GM21360 (cell line): ENCODE results near the gene SEL1L.
"Not testable (repeated sequence)": the region's sequence is repeated elsewhere in the genome, so short reads cannot be mapped to it uniquely, and the experiment has no call there.

Source experiments
- ATAC-seq: cut with Tn5 transposase; IDR thresholded peaks from one replicate; pipeline ENCODE4 v1.9.1; 2021; ENCODE audit warnings: mild to moderate bottlenecking, moderate library complexity; ENCODE audit not compliant: unreplicated experiment

SEL1L gene

GRCh38 chr14:81450100-81450531 lies 83.5 kb downstream of the SEL1L start:
- ATAC-seq = no peak

DNA sequence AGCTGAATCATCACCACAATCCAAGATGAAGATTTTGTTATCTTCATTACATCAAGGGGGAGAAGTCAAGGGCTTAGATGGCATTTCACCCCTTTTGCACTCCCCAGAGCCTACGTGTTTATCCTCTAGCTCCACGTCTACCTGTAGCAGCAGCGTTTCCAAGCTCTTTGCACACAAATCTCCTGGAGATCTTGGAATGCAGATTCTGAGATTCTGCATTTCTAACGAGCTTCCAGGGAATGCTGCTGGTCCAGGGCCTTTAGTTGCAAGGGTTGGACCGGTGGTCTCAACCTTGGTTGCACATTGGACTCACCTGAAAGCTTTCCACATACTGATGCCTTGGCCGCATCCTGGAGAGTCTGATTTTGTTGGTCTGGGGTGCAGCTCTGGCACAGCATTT lies 84.1 kb downstream of the SEL1L start:
- no peak for ATAC-seq

- no peak for ATAC-seq
Observed at GRCh38 chr14:81449114-81449513, 84.5 kb downstream of the SEL1L start.

DNA sequence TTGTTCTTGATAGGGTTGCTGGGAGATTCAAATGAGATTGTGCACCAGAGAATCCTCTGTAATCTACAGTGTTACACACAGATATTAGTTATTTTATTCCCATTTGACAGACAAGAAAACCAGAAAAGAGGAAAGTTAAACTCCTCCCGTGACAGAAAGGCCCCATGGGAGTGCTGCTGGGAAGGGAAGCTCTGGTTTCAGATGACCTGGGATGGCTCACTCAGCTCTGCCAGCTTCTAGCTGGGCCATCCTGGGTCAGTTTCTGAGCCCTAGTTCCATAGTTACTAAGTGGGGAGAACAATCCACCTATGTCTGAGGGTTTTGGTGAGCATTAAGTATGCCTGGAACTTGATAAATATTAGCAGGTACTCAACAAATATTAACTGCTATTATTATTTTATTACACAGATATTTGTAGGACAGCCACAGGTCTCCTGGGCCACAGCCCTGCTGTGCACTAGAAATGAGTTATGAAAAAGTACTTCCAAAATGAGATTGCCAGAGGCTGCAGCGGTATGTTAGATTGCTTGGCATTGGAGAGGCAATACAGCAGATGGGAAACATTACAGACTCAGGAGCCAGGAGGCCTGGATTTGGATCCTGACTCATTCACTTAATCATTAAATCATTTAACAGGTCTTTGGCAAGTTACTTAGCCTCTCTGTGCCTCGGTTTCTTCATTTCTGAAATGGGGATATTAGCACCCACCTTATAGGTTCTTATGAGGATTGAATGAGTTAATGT lies 86.5 kb downstream of the SEL1L start:
- ATAC-seq = no peak

DNA sequence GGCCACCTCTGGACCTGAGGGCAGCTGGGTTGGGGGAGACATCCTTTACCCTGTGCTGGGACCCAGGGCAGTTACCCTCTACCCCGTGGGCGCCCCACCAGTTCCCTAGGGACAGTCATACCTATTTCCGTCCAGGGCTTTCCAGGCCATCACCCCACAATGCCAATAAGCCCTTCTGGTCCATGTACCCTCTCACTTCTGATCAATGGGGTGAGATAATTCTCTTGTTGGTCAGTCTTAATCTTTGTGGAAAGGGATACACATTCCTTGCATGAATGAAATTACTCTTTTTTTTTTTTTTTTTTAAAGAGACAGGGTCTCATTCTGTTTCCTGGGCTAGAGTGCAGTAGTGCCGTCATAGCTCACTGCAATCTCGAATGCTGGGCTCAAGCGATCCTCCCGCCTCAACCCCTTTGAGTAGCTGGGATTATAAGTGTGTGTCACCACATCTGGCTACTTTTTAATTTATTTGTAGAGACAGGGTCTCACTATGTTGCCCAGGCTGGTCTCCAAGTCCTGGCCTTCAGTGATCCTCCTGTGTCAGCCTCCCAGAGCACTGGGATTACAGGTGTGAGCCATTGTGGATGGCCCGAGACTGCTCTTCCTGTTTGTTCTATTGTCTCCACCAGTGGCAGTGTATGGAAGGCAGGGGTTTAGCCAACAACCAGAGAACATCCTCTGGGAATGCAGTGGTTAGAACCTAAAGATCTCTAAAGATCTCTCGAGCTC lies 87.2 kb downstream of the SEL1L start:
- no peak for ATAC-seq

DNA sequence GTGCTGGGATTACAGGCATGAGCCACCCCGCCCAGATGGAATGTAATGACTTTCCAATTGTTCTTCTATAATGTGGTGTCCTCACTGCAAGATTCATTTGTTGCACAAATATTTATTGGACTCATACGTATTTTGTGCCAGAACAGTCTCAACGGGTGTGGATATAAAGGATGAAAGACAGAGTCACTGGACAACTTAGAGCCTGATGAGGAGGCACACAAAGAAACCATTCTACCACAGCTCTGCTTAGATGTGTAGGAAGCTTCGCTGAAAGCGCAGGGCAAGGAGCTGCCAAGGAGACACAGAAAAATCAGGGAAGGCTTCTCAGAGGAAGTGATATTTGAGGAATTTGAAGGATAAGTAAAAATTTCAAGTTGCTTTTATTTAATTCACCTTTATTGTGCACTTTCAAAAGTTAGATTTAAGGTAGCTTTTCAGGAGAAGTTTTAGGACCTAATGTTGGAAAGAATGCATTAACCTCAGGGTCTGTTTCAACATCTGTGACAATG lies 92.0 kb downstream of the SEL1L start:
- no peak for ATAC-seq

DNA sequence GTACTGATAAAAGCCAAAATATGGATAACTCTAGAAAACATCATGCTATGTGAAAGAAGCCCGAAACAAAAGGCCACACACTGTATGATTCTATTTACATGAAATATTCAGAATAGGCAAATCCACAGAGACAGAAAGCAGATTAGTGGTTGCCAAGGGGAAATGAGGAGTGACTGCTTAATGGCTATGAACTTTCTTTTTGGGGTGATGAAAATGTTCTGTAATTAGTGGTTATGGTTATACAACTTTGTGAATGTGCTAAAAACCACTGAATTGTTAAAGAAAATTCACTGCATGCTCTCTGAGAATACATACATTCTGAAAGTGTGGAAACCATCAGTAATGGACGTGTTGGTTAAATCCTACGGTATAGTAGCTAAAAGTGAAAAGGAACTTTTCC lies 93.6 kb downstream of the SEL1L start:
- no peak for ATAC-seq

- no peak for ATAC-seq
Observed at GRCh38 chr14:81437244-81437643, 96.4 kb downstream of the SEL1L start.

DNA sequence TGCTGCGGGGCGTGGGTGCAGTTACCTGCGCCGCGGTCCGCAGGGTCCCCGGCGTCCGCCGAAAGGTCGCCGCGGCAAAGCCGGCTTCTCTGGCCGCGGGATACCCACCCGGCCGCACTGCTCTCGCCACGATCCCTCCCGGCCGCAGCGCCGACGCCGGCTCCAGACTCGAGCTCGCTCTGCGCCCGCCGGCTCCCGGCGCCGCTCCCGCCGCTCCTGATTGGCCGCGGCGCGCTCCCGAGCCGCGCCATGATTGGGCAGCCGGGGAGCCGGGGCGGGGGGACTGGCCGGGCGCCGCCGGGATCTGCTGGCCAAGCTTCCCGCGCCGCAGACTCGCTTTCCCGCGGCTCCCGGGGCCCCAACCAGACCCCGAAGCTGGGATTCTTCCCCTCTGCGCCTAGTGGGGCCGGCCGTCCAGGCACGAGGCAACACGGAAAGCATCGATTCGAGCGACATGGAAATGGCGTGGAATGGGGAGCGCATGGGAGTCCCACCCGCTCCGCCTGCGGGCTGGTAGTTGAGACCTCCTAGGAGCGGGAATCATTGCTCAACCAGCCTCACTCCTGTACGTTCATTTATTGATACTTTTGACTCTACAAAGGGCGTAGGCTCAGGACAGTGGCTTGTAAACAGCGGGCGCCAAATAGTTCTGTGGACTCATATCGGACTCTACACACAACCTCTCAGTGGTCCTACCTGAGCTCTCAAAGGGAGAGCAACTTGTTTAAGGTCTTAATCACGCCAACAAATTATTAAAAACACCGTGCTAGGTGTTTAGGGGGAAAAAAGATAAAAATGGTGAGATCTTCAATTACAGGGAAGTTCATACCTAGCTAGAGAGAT lies 97.1 kb downstream of the SEL1L start:
- peak; percentile 90 for ATAC-seq

GRCh38 chr14:81435391-81436295 lies 98.0 kb downstream of the SEL1L start:
- ATAC-seq = peak; percentile 20

DNA sequence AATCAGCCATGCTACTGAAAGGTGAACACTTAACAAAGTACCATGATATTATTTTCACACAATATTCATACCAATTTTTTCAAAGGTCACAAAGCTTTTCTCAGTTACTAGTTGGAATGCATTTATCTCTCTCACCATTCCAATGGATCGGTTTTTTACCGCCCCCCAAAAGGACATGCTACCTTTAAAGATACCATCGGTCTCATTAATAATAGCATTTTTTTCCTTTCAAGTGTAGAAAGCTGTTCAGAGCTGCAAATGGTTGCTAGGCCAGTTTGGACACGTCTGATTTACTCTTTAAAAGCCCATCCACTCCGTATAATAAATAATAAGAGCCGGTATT lies 98.6 kb downstream of the SEL1L start:
- ATAC-seq = no peak

GRCh38 chr14:81434230-81434629 lies 99.4 kb downstream of the SEL1L start:
- no peak for ATAC-seq

- ATAC-seq = no peak
Observed at GRCh38 chr14:81433378-81433777, 100.3 kb downstream of the SEL1L start.

- no peak for ATAC-seq
Observed at GRCh38 chr14:81432219-81432661, 101.4 kb downstream of the SEL1L start.

DNA sequence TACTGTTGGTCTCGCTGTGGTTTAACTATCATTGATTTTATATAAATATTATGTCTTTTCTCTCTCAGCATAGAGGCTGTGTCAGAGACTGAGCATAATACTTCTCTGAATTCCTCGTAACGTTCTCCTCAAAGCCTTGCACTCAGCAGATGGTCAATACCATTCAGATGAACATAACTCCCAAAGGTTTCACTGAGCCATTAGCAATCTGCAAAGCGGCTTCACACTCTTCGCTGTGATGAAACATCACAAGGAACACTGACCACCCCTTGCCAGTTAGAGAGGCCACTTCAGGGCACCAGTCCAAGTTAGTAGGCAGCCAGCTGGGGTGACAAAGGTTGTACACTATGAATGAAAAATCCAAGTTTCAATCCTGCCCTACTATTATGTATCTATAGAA lies 103.4 kb downstream of the SEL1L start:
- ATAC-seq = no peak

- ATAC-seq = not testable (repeated sequence)
Observed at GRCh38 chr14:81429749-81430148, 103.9 kb downstream of the SEL1L start.

DNA sequence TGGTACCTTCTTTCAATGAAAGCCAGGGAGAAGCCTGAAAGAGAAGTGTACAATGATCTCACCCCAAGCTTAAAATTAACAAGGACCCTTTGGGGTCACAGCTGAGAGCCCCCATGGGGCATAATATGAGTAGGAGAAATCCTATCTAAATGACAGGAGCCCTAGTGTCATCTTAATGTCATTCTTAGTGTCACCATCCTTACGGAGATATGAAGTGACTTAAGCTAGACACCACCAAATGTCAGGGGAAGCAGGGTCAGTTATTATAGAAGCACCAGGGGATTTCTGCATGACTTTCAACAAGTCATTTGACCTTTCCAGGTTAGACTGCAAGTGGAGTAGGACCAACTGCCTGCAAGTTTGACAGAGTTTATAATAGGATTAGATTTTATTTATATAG lies 104.6 kb downstream of the SEL1L start:
- ATAC-seq = no peak

DNA sequence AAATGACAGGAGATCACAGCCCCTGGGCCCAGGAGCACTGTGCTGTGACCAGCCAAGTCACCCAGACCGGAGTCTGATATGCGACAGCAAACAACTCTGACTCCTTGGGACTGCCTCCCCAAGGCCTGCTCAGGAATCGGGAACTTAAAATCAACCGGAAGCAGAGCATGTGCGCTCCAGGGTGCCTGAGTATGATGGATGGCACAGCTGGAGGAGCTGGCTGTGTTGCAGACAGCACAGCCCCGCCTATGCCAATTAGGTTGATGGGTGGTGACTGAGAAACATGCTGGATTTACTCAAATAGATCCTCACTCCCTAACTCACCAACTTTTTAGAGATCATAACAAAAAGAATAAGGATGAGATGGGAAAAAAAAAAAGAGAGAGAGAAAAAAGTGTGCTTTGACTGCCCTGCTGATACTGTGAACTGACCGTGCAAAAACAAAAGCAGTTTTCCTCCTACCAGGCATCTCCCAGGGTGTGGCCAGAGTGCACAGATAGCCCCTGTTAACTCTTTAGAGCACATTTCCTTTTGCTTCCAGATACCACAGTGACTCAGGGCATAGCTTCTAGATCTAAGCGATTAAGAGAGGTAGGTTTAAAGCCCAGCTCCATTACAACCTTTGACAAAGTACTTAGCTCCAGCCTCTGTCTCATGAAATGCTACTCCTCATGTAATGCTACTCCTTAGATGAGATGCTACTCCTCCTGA lies 106.2 kb downstream of the SEL1L start:
- no peak for ATAC-seq

DNA sequence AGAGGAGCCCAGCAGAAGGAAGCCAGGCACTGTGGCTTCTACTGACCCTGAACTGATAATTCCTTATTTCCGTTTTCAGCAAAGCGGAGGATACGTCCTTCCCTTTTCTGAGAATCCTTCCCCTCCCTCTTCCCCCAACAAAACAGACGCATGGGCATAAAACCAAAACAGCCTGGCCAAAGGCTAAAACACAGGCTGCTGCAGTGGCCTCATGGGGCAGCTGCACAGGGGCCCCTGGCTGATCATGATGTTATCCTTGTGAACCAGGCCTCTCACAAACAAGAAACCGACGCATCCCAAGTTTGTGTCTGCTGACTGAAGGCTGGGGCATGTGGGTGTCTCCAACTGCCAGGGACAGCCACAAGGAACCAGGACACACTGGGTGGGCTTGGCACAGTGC lies 110.1 kb downstream of the SEL1L start:
- no peak for ATAC-seq
